Measurements from ENCODE around the gene SH3RF2.

The SH3RF2 gene

DNA sequence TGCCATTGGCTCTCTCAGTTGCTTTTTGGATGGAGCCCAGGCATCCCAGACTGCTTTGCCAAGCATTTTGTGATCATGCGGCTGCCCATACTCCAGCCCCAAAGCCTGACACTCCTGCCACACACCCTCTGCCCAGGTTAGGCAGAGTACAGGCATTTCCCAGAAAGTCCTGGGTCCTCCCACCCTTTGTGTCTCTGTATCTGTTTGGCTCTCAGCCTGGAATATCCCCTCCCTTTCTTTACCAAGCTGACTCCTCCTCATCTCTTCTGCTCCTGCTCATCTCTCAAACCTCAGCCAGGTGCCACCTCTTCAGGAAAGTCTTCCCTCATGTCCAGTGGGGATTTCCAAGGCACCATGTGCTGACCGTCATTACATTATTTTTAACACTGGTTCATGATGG, 14.3 kb upstream of the SH3RF2 start:
- no peak for DNase-seq (ENCODE audit: low read depth)
- H3K27me3 ChIP-seq (replicated peaks; ENCODE audit: control insufficient read depth, insufficient read depth, low read length): peaks cover 8% of the 10 kb centered on the region

DNA sequence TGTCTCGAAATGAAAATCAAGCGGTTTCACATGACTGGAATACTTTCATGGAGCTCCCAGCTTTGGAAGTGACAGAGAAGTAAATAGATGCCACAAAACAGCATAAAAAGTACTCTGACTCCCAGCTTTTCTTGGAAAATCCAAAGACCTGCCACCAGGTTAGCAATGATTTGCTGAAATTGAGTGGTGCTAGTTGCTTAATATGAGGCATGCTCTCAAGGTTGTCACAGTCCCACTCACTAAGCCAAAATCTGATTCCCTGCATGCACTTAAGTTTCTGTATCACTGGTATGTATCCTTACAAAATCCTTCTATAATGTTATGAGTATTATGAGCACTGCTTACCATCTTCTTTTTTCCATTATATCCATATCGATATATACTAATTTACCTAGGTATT, 13.0 kb upstream of the SH3RF2 start:
- Histone ChIP-seq H3K4me1 (ENCODE audit: control insufficient read depth, insufficient read depth, low read length) (peaks cover 21% of the 10 kb centered on the region), H3K9me3 (ENCODE audit: control insufficient read depth, low read length) (no peaks in the 10 kb centered on the region), H3K4me3 (ENCODE audit: low read length) (no peak overlapping the region), H3K9ac (ENCODE audit: low read length) (no peak overlapping the region), H3K36me3 (ENCODE audit: control insufficient read depth, insufficient read depth, low read length, severe bottlenecking) (no peaks in the 10 kb centered on the region), H3K27me3 (replicated peaks; ENCODE audit: control insufficient read depth, insufficient read depth, low read length) (peaks cover 5% of the 10 kb centered on the region)
- no peak for DNase-seq (ENCODE audit: low read depth)

More for the DNA sequence above, 14.3 kb upstream of the SH3RF2 start:
- Histone ChIP-seq H3K9ac (ENCODE audit: low read length) (no peak overlapping the region), H3K36me3 (ENCODE audit: control insufficient read depth, insufficient read depth, low read length, severe bottlenecking) (no peaks in the 10 kb centered on the region), H3K9me3 (ENCODE audit: control insufficient read depth, low read length) (no peaks in the 10 kb centered on the region), H3K4me1 (ENCODE audit: control insufficient read depth, insufficient read depth, low read length) (peaks cover 26% of the 10 kb centered on the region), H3K4me3 (ENCODE audit: low read length) (no peak overlapping the region)

DNA sequence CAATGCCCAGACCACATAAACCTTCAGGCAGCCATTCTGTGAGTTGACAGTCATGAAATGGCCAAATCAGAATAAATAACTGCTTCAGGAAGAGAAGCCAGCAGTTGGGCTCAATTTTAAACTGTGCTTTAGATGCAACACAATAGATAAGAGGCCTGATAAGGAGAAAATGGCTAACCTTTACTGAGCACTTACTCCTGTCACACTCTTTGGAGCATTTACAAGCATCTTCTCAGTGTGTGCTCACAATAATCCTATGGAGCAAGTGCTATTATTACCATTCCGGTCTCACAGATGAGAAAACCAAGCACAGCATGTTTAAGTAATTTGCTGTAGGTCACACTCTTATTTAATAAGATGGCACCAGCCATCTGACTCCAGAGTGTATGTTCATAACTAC, 11.5 kb upstream of the SH3RF2 start:
- no peaks in the 10 kb centered on the region for H3K27me3 ChIP-seq (replicated peaks; ENCODE audit: control insufficient read depth, insufficient read depth, low read length)
- peaks cover 21% of the 10 kb centered on the region for H3K4me1 ChIP-seq (ENCODE audit: control insufficient read depth, insufficient read depth, low read length)
- H3K9ac ChIP-seq (ENCODE audit: low read length): peak overlapping the region; percentile 40
- no peaks in the 10 kb centered on the region for H3K9me3 ChIP-seq (ENCODE audit: control insufficient read depth, low read length)
- peak overlapping the region; percentile 36 for H3K4me3 ChIP-seq (ENCODE audit: low read length)
- no peaks in the 10 kb centered on the region for H3K36me3 ChIP-seq (ENCODE audit: control insufficient read depth, insufficient read depth, low read length, severe bottlenecking)
- no peak for DNase-seq (ENCODE audit: low read depth)

DNA sequence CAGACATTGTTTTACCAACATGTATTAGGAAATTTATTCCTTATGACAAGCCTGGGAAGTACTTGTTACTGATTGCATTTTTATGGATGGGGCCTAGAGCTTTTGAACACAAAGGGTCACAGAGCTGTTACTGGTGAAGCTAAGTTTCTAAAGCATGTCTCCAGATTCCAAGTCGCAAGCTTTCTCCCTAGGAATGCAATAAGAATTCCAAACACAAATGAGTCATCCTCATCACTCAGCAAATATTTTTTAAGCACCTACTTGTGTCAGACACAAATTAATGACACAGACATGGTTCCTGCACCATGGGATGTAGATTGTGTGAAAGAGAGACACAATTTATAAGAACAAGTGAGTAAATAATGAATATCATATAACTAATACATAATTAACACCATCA, 11.0 kb upstream of the SH3RF2 start:
- H3K9ac ChIP-seq (ENCODE audit: low read length): peak overlapping the region; percentile 56
- peak overlapping the region; percentile 36 for H3K4me3 ChIP-seq (ENCODE audit: low read length)
- H3K9me3 ChIP-seq (ENCODE audit: control insufficient read depth, low read length): no peaks in the 10 kb centered on the region
- no peaks in the 10 kb centered on the region for H3K27me3 ChIP-seq (replicated peaks; ENCODE audit: control insufficient read depth, insufficient read depth, low read length)
- DNase-seq (ENCODE audit: low read depth): peak; percentile 79
- H3K36me3 ChIP-seq (ENCODE audit: control insufficient read depth, insufficient read depth, low read length, severe bottlenecking): no peaks in the 10 kb centered on the region
- peaks cover 21% of the 10 kb centered on the region for H3K4me1 ChIP-seq (ENCODE audit: control insufficient read depth, insufficient read depth, low read length)

DNA sequence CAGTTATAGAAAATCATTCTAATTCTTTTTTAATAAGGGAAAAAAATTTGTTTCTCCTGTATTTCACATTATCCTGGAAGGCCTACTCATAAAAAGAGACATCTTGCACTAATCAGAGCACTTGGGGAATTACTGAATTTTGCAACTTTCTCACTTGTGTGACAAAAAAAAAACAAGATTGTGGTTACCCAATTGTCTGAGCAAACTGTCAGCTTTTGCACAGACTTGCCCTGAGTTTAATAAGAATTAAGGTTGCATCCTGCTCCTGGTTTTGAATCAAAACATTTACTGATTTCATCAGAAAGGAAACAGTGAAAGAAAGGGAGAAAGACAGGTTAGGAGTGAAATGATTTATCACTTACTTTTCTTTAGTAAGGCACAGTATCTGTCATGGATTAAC, 10.6 kb upstream of the SH3RF2 start:
- Histone ChIP-seq H3K9me3 (ENCODE audit: control insufficient read depth, low read length) (no peaks in the 10 kb centered on the region), H3K36me3 (ENCODE audit: control insufficient read depth, insufficient read depth, low read length, severe bottlenecking) (no peaks in the 10 kb centered on the region), H3K4me1 (ENCODE audit: control insufficient read depth, insufficient read depth, low read length) (peaks cover 21% of the 10 kb centered on the region), H3K27me3 (replicated peaks; ENCODE audit: control insufficient read depth, insufficient read depth, low read length) (no peaks in the 10 kb centered on the region), H3K9ac (ENCODE audit: low read length) (peak overlapping the region; percentile 56), H3K4me3 (ENCODE audit: low read length) (peak overlapping the region; percentile 6)
- peak; percentile 65 for DNase-seq (ENCODE audit: low read depth)

DNA sequence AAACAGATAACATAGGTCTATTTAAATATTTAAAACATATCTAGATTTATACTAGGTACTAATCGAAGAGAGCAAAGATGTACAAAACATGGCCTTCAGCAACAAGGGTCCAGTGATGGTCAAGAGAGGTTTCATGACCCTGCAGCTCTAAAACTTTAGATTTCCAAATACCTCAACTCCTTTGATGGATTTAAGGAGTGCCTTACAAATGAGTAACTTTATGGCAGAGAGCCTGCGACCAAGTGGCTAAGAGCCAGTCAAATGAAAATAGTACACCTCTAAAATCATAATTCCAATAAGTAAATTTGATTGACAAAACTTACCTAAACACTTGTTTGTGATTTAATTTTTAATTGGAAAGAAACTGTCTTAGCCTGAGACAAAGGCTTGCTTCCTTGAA, 4.7 kb upstream of the SH3RF2 start:
- Histone ChIP-seq H3K27me3 (replicated peaks; ENCODE audit: control insufficient read depth, insufficient read depth, low read length) (no peaks in the 10 kb centered on the region), H3K9ac (ENCODE audit: low read length) (no peak overlapping the region), H3K9me3 (ENCODE audit: control insufficient read depth, low read length) (no peaks in the 10 kb centered on the region), H3K4me1 (ENCODE audit: control insufficient read depth, insufficient read depth, low read length) (peaks cover 6% of the 10 kb centered on the region), H3K4me3 (ENCODE audit: low read length) (no peak overlapping the region), H3K36me3 (ENCODE audit: control insufficient read depth, insufficient read depth, low read length, severe bottlenecking) (no peaks in the 10 kb centered on the region)
- no peak for DNase-seq (ENCODE audit: low read depth)

DNA sequence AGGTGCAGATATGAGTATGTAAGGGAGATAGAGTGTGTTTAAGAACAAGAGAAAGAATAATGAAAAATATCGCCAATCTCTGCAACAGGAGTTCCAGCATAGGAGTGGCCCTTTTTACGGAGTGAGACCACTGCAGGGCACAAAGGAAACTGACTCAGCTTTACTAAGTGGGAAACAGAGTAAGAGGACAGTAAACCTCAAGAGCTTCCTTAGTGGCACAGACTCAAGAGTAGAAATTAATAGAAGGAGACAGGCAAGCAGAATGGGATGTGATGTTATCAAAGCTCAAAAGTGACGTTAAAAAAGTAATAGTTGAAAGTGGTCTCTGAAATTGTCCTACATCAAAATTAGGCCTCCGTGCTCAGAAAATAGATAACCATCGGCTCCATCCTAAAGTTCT, 2.1 kb upstream of the SH3RF2 start:
- no peak for DNase-seq (ENCODE audit: low read depth)
- Histone ChIP-seq H3K9ac (ENCODE audit: low read length) (no peak overlapping the region), H3K4me3 (ENCODE audit: low read length) (no peak overlapping the region), H3K4me1 (ENCODE audit: control insufficient read depth, insufficient read depth, low read length) (peaks cover 6% of the 10 kb centered on the region), H3K9me3 (ENCODE audit: control insufficient read depth, low read length) (no peaks in the 10 kb centered on the region), H3K27me3 (replicated peaks; ENCODE audit: control insufficient read depth, insufficient read depth, low read length) (peaks cover 3% of the 10 kb centered on the region), H3K36me3 (ENCODE audit: control insufficient read depth, insufficient read depth, low read length, severe bottlenecking) (no peaks in the 10 kb centered on the region)

DNA sequence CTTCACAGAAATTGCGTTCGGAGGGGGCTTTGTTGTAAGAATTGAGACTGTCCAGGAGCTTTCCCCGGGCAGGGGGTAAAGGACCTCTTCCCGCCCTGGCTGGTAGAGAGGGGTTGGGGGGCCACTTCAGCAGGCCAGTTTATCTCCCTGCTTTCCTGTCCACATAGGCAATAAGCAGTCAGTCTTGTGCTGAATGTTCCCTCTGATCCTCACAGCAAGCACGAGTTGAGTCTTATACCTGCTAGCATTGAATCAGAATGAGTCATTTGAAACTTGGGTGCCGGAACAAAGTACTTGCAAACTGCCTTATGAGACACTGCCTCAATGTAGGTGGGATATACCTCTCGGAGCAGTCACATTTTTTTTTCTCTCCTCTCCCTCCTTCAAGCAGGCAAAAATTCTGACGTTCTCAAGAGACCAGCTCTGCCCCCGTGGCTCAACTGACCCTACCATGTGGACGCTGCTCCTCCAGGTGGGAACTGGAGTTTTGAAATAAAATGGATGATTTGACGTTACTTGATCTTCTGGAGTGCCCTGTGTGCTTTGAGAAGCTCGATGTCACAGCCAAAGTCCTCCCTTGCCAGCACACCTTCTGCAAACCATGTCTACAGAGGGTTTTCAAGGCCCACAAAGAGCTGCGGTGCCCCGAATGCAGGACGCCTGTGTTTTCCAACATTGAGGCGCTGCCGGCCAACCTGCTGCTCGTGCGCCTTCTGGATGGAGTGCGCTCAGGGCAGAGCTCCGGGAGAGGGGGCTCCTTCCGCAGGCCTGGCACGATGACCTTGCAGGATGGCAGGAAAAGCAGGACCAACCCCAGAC, 1.3 kb downstream of the SH3RF2 start:
- no peak for DNase-seq (ENCODE audit: low read depth)
- Histone ChIP-seq H3K9ac (ENCODE audit: low read length) (no peak overlapping the region), H3K4me3 (ENCODE audit: low read length) (no peak overlapping the region), H3K4me1 (ENCODE audit: control insufficient read depth, insufficient read depth, low read length) (peaks cover 6% of the 10 kb centered on the region), H3K27me3 (replicated peaks; ENCODE audit: control insufficient read depth, insufficient read depth, low read length) (peaks cover 8% of the 10 kb centered on the region), H3K36me3 (ENCODE audit: control insufficient read depth, insufficient read depth, low read length, severe bottlenecking) (no peaks in the 10 kb centered on the region), H3K9me3 (ENCODE audit: control insufficient read depth, low read length) (no peaks in the 10 kb centered on the region)

DNA sequence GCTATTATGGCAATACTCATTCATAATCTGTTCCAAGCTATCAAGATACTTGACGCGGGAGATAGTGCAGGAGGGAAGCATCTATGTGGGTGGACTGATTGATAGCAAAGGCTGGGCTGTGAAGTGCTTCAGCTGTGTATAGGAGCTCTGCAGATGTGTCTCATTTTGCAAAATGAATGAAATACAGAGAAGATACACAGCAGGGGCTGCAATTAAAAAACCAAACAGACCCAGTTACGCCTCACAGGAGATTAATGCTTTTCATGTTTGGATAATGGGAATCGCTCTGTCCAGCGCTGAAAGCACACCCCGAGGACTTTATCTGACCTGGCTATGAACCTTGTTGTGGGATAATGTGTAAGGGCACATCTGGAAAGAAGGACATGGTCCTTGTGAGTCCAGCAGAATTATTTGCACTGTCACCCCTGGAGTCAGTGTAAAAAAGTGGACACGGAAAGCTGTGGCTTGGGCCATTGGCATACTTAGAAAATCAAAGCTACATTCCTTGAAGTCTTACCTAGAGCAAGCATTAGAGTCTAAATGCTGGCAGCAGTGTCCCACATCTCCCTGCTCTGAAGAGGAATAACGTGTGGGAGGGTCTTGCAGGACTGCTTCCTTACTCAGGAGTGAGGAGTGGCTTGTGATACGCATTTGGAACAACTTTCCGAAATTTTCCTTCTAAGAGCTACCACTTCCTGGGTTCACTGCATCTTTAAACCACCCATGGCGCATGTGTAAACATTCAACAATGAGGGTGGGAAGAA, 2.6 kb downstream of the SH3RF2 start:
- H3K4me3 ChIP-seq (ENCODE audit: low read length): no peak overlapping the region
- H3K9me3 ChIP-seq (ENCODE audit: control insufficient read depth, low read length): no peaks in the 10 kb centered on the region
- H3K9ac ChIP-seq (ENCODE audit: low read length): no peak overlapping the region
- H3K27me3 ChIP-seq (replicated peaks; ENCODE audit: control insufficient read depth, insufficient read depth, low read length): peaks cover 8% of the 10 kb centered on the region
- no peaks in the 10 kb centered on the region for H3K36me3 ChIP-seq (ENCODE audit: control insufficient read depth, insufficient read depth, low read length, severe bottlenecking)
- no peak for DNase-seq (ENCODE audit: low read depth)
- H3K4me1 ChIP-seq (ENCODE audit: control insufficient read depth, insufficient read depth, low read length): peaks cover 6% of the 10 kb centered on the region

DNA sequence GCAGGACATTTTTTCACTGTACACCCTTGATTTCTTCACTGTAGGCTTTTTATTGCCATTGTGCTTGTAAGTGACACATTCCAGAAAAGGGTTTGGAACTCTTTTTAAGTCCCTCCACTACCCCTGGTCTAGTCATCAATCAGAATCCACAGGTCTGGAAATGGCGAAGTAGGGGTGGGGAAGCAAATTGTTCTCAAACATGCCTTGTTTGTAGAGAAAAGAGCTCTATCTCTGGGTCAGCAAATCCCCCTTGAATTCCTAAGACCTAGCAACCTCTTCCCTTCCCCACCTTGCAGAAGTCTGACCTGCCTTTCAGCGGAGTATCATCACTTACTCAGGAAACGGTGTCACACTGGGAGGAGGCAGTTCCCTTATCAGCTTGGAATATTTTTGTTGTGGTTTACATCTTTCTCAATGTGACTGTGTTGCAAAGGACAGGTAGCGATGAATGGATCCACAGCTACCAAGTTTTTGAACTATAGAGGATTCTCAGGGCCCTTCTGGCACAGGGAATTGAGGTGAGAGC, 3.2 kb downstream of the SH3RF2 start:
- H3K9ac ChIP-seq (ENCODE audit: low read length): no peak overlapping the region

DNA sequence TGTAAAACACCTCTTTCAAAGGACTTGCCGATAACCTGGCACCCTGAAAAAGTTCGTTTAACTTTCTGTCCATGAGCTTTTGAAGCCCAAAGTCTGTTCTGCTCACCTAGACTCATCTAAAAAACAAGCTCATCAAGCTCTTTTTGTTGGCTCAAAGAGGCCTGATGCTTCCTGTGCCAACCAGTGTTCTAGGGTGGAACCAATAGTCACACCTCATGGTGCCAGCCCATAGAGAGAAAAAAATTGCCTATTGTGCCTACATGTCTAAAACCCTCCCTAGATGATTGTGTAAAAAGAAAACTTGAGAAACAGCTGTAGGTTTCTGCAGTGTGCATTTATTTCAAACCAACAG, 4.7 kb downstream of the SH3RF2 start:
- peaks cover 3% of the 10 kb centered on the region for H3K4me1 ChIP-seq (ENCODE audit: control insufficient read depth, insufficient read depth, low read length)
- H3K27me3 ChIP-seq (replicated peaks; ENCODE audit: control insufficient read depth, insufficient read depth, low read length): peaks cover 8% of the 10 kb centered on the region
- no peak for DNase-seq (ENCODE audit: low read depth)
- H3K4me3 ChIP-seq (ENCODE audit: low read length): no peak overlapping the region
- H3K9me3 ChIP-seq (ENCODE audit: control insufficient read depth, low read length): no peaks in the 10 kb centered on the region
- no peaks in the 10 kb centered on the region for H3K36me3 ChIP-seq (ENCODE audit: control insufficient read depth, insufficient read depth, low read length, severe bottlenecking)
- no peak overlapping the region for H3K9ac ChIP-seq (ENCODE audit: low read length)

More for the DNA sequence above, 3.2 kb downstream of the SH3RF2 start:
- Histone ChIP-seq H3K36me3 (ENCODE audit: control insufficient read depth, insufficient read depth, low read length, severe bottlenecking) (no peaks in the 10 kb centered on the region), H3K27me3 (replicated peaks; ENCODE audit: control insufficient read depth, insufficient read depth, low read length) (peaks cover 8% of the 10 kb centered on the region), H3K9me3 (ENCODE audit: control insufficient read depth, low read length) (no peaks in the 10 kb centered on the region), H3K4me1 (ENCODE audit: control insufficient read depth, insufficient read depth, low read length) (peaks cover 6% of the 10 kb centered on the region), H3K4me3 (ENCODE audit: low read length) (no peak overlapping the region)
- no peak for DNase-seq (ENCODE audit: low read depth)
